Endothelial cell of umbilical vein (primary cell): ENCODE data around the gene TESK2. TPM values are rescaled to one million over a fixed set of nuclear protein-coding genes. Genes with fewer than 3 reads are reported as not detected.

ENCODE experiments used
- BruUV-seq: library from RNA; stranded (reverse); fragments of 400-500 nt; replicated peaks from 2 replicates; lab custom pipeline; 2021; lab: Mats Ljungman, UMichigan
- CTCF ChIA-PET: fragments of 300-600, 350-600 bp; sonication (Branson Sonifier 250); formaldehyde crosslinking; loops from one replicate; lab custom pipeline; 2021; ENCODE audit warnings: antibody characterized with exemption, inconsistent platforms; lab: Charles Lee
- POLR2A ChIA-PET: fragments of 300-600, 350-600 bp; sonication (Branson Sonifier 250); formaldehyde crosslinking; loops from one replicate; lab custom pipeline; 2021; ENCODE audit warnings: antibody characterized with exemption, inconsistent platforms; lab: Charles Lee
- DNase-seq: peaks from one replicate; pipeline ENCODE4 v3.0.0-alpha.2; 2011; ENCODE audit warnings: low read depth, low spot score
- FAIRE-seq: peaks from 2 replicates; lab custom pipeline; 2011; peaks lifted over from hg19 to GRCh38; lab: Jason Lieb, UNC
- H2AFZ ChIP-seq: 2 replicates; pipeline ENCODE4 v1.6.0; 2012; ENCODE audit warnings: low read depth, low read length, control low read depth, inconsistent platforms
- H3K27ac ChIP-seq: 2 replicates; pipeline ENCODE4 v1.5.1; 2011; ENCODE audit warnings: low read depth, mild to moderate bottlenecking, control low read depth, low read length, moderate library complexity; ENCODE audit not compliant: insufficient read depth
- H3K27me3 ChIP-seq, 2 experiments: 2 replicates each; pipeline versions ENCODE4 v1.6.0 to v1.6.1; 2011; ENCODE audit warnings: low read length in 2 of 2, mixed read lengths in 1 of 2; ENCODE audit not compliant: control insufficient read depth in 2 of 2, insufficient read depth in 2 of 2
- H3K36me3 ChIP-seq, 2 experiments: 2 replicates in 1 of 2; 3 replicates in 1 of 2; pipeline ENCODE4 v1.5.1; 2011; ENCODE audit warnings: low read length in 2 of 2, mild to moderate bottlenecking in 1 of 2, moderate library complexity in 1 of 2; ENCODE audit not compliant: control insufficient read depth in 2 of 2, insufficient read depth in 2 of 2; ENCODE audit errors: extremely low read depth in 1 of 2
- H3K4me1 ChIP-seq: 3 replicates; pipeline ENCODE4 v1.5.1; 2011; ENCODE audit warnings: mild to moderate bottlenecking, low read length; ENCODE audit not compliant: control insufficient read depth, insufficient read depth; ENCODE audit errors: extremely low read depth
- H3K4me2 ChIP-seq: 2 replicates; pipeline ENCODE4 v1.6.1; 2011; ENCODE audit warnings: low read length, control low read depth, mixed read lengths; ENCODE audit not compliant: insufficient read depth
- H3K4me3 ChIP-seq, 3 experiments: fragments of 200-600 bp in 1 of 3; sonication (generic), shearing (Covaris generic) in 1 of 3; replicated peaks in 1 of 3; 2 replicates each; pipeline ENCODE4 v1.5.1; 2011 to 2016; ENCODE audit warnings: control low read depth in 3 of 3, low read length in 3 of 3, mild to moderate bottlenecking in 2 of 3, inconsistent platforms in 1 of 3, low read depth in 1 of 3, moderate library complexity in 1 of 3; ENCODE audit not compliant: insufficient read depth in 1 of 3
- H3K79me2 ChIP-seq: 2 replicates; pipeline ENCODE4 v1.6.0; 2012; ENCODE audit warnings: low read length, inconsistent platforms; ENCODE audit not compliant: control insufficient read depth, insufficient read depth
- H3K9ac ChIP-seq: replicated peaks from 2 replicates; pipeline ENCODE3; 2011; ENCODE audit warnings: low read length, control low read depth; ENCODE audit not compliant: insufficient read depth; ENCODE audit errors: extremely low read depth
- H3K9me1 ChIP-seq: replicated peaks from 3 replicates; pipeline ENCODE4 v1.6.0; 2011; ENCODE audit warnings: mild to moderate bottlenecking, low read length; ENCODE audit not compliant: control insufficient read depth, insufficient read depth; ENCODE audit errors: extremely low read depth
- H3K9me3 ChIP-seq: replicated peaks from 2 replicates; pipeline ENCODE4 v1.5.1; 2012; ENCODE audit warnings: low read length, inconsistent platforms; ENCODE audit not compliant: control insufficient read depth, insufficient read depth
- H4K20me1 ChIP-seq: replicated peaks from 2 replicates; pipeline ENCODE3; 2011; ENCODE audit warnings: mild to moderate bottlenecking, low read length; ENCODE audit not compliant: control insufficient read depth, insufficient read depth; ENCODE audit errors: extremely low read depth
- EZH2 ChIP-seq: IDR thresholded peaks from 2 replicates; pipeline ENCODE4 v1.6.1; 2012; ENCODE audit warnings: borderline replicate concordance, low read depth, mild to moderate bottlenecking, moderate library complexity, low read length, inconsistent platforms; ENCODE audit not compliant: severe bottlenecking
- FOS ChIP-seq: IDR thresholded peaks from 2 replicates; pipeline ENCODE4 v1.6.1; 2011; ENCODE audit warnings: mild to moderate bottlenecking, low read length, moderate library complexity, borderline replicate concordance; ENCODE audit not compliant: insufficient read depth
- GATA2 ChIP-seq: IDR thresholded peaks from 2 replicates; pipeline ENCODE4 v1.7.0; 2011; ENCODE audit warnings: low read depth, mild to moderate bottlenecking, moderate library complexity, mixed read lengths, low read length; ENCODE audit not compliant: insufficient read length, insufficient read depth
- JUN ChIP-seq: IDR thresholded peaks from 2 replicates; pipeline ENCODE4 v1.6.1; 2011; ENCODE audit warnings: borderline replicate concordance, low read depth; ENCODE audit not compliant: insufficient read length, insufficient read depth
- MYC ChIP-seq: IDR thresholded peaks from one replicate; pipeline ENCODE4 v1.6.1; 2011; ENCODE audit warnings: mild to moderate bottlenecking, low read depth, low read length
- POLR2A ChIP-seq: IDR thresholded peaks from 2 replicates; pipeline ENCODE4 v1.6.1; 2012; ENCODE audit warnings: low read depth, mild to moderate bottlenecking, control low read depth, low read length
- dilution Hi-C: fragments of 300-500 bp; cut with MboI; formaldehyde crosslinking; loops from one replicate; pipeline ENCODE4 v1.15.0; 2019; ENCODE audit warnings: low sequenced_read_pairs; ENCODE audit not compliant: extremely low pct_ligation_motif_present
- intact Hi-C: fragments of 100-400 bp; cut with micrococcal nuclease; formaldehyde crosslinking; loops from one replicate; pipeline ENCODE4 v1.10.0; 2022
- polyA plus RNA-seq, 4 experiments: library from polyadenylated mRNA; depleted of rRNA in 3 of 4; stranded (reverse) in 3 of 4; unstranded in 1 of 4; fragments of >200 nt; gene quantifications; 2 replicates each; pipeline versions ENCODE4 v1.2.1 to v1.2.3, GENCODE V29; 2011 to 2012; ENCODE audit warnings: missing spikeins in 1 of 4
- total RNA-seq: library from RNA; stranded (reverse); gene quantifications from 2 replicates; pipeline ENCODE4 v1.2.3, GENCODE V29; 2021
- TF ChIP-seq, protein P1 (sequence below), 2 donors: IDR thresholded peaks; 1 replicate in 1 of 2; 2 replicates in 1 of 2; pipeline ENCODE4 v1.5.1; 2011; ENCODE audit warnings: low read length in 2 of 2, mild to moderate bottlenecking in 2 of 2, moderate library complexity in 2 of 2, control low read depth in 1 of 2, inconsistent platforms in 1 of 2, low read depth in 1 of 2; ENCODE audit not compliant: insufficient read depth in 1 of 2; ENCODE audit errors: extremely low read depth in 1 of 2

The TESK2 gene
- total and polyA plus RNA-seq, 2 donors (not counting 3 experiments of a cell fraction or from before 2014, with no cell fraction given) = 2.1 to 2.6 TPM

DNA sequence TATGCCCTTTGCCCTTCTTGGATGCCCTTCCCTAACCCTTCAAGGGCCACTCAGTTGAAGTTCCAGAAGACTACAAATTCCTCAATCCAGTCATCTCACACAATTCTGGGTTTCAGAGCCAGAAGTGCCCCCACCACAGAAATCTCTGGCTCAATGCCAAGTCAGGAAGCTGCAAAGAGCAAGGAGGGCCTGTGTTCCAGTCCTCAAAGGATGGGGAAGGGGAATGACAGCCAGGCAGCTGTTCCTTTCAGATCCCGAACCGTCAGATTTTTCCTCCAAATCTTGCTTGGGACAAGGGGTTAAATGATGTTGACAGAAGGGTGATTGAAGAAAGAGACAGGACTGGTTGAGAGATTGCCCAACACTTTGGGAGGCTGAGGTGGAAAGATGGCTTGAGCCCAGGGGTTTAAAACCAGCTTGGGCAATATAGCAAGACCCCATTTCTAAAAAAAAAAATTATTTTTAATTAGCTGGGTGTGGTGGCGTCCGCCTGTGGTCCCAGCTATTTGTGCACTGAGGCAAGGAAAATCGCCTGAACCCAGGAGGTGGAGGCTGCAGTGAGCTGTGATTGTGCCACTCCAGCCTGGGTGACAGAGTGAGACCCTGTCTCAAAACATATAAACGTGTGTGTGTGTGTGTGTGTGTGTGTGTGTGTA lies 165.0 kb downstream of the TESK2 start:
- H3K36me3 ChIP-seq = no peaks in the 10 kb centered on the region
- H2AFZ ChIP-seq = peak overlapping the region; percentile 95
- TF ChIP-seq MYC (no peak), POLR2A (no peak)
- FAIRE-seq = peak; percentile 24
- no TSS peak for BruUV-seq
- dilution Hi-C loops = no loop called here
- POLR2A ChIA-PET = interaction anchor here (2.3 to 3.5 kb wide), 2 partner anchors 14 to 314 kb away, joined by 6 to 18 read pairs; partner anchors contain the start of genes MUTYH, TOE1 and UROD
- H3K27ac ChIP-seq = no peak overlapping the region
- H3K4me2 ChIP-seq = peak overlapping the region; percentile 72
- H3K9me1 ChIP-seq = no peaks in the 10 kb centered on the region
- H3K4me3 ChIP-seq = no peak overlapping the region
- intact Hi-C loops = loop anchor here (1.0 kb wide), 1 partner anchor 23 kb away; no protein-coding TSS in a partner anchor
- no peaks in the 10 kb centered on the region for H3K27me3 ChIP-seq
- CTCF ChIA-PET = interaction anchor here (0.9 to 3.7 kb wide), 5 partner anchors 14 to 308 kb away, joined by 3 to 14 read pairs (median 3); partner anchors contain the start of genes MUTYH and TOE1
- H3K4me1 ChIP-seq = peaks cover 18% of the 10 kb centered on the region
- H3K79me2 ChIP-seq = peaks cover 7% of the 10 kb centered on the region
- DNase-seq = no peak
- H3K9ac ChIP-seq = peak overlapping the region; percentile 53
- no peaks in the 10 kb centered on the region for H3K9me3 ChIP-seq
- H4K20me1 ChIP-seq = no peaks in the 10 kb centered on the region

DNA sequence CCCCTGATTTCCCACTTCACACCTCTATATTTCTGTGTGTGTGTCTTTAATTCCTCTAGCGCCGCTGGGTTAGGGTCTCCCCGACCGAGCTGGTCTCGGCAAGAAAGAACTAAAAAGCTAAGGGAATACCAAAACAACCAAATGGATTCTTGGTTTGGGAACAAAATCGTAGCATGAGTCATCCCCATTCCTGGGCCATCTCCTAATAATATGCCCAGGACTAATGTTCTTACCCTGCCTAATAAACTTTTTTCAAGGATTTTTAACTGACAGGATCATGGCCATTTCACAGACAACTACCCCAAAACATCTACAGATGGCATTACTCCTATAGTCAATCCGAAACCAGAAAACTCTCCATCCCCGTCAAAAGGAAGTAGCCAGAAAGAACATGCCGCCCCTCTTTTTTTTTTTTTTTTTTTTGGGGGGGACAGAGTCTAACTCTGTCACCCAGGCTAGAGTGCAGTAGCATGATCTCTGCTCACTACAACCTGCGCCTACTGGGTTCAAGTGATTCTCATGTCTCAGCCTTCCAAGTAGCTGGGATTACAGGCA lies 168.4 kb downstream of the TESK2 start:
- H2AFZ ChIP-seq = no peak overlapping the region
- dilution Hi-C loops (no loop called here), intact Hi-C loops (no loop called here)
- no peaks in the 10 kb centered on the region for H3K36me3 ChIP-seq
- H4K20me1 ChIP-seq = no peaks in the 10 kb centered on the region
- no peaks in the 10 kb centered on the region for H3K9me1 ChIP-seq
- H3K27ac ChIP-seq = no peak overlapping the region
- no peaks in the 10 kb centered on the region for H3K9me3 ChIP-seq
- TF ChIP-seq MYC = no peak
- no peak for TF ChIP-seq FOS
- TF ChIP-seq EZH2 = no peak
- TF ChIP-seq, protein P1, sequence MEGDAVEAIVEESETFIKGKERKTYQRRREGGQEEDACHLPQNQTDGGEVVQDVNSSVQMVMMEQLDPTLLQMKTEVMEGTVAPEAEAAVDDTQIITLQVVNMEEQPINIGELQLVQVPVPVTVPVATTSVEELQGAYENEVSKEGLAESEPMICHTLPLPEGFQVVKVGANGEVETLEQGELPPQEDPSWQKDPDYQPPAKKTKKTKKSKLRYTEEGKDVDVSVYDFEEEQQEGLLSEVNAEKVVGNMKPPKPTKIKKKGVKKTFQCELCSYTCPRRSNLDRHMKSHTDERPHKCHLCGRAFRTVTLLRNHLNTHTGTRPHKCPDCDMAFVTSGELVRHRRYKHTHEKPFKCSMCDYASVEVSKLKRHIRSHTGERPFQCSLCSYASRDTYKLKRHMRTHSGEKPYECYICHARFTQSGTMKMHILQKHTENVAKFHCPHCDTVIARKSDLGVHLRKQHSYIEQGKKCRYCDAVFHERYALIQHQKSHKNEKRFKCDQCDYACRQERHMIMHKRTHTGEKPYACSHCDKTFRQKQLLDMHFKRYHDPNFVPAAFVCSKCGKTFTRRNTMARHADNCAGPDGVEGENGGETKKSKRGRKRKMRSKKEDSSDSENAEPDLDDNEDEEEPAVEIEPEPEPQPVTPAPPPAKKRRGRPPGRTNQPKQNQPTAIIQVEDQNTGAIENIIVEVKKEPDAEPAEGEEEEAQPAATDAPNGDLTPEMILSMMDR (IDR thresholded peaks at IDR 0.05; ENCODE audit: extremely low read depth in 1 of 2, insufficient read depth in 1 of 2, low read depth in 1 of 2, low read length in 2 of 2) = no peak
- TF ChIP-seq GATA2 = no peak
- no peak for TF ChIP-seq JUN
- no peak for TF ChIP-seq POLR2A
- H3K27me3 ChIP-seq = no peaks in the 10 kb centered on the region
- peaks cover 3% of the 10 kb centered on the region for H3K79me2 ChIP-seq
- ChIA-PET POLR2A (no interaction called here), CTCF (no interaction called here)
- no peak overlapping the region for H3K9ac ChIP-seq
- no TSS peak for BruUV-seq
- FAIRE-seq (no peak), DNase-seq (no peak)
- H3K4me2 ChIP-seq = no peak overlapping the region
- H3K4me3 ChIP-seq = no peak overlapping the region
- H3K4me1 ChIP-seq = peaks cover 14% of the 10 kb centered on the region
